Measurements from ENCODE around the gene CLSTN3.
"Not testable (repeated sequence)": the region's sequence is repeated elsewhere in the genome, so short reads cannot be mapped to it uniquely, and the experiment has no call there.

The CLSTN3 gene

GRCh38 chr12:7103837-7104584, 26.2 kb upstream of the CLSTN3 start:
- DNase-seq (ENCODE audit: low read depth in 2 of 2, low spot score in 1 of 2), result no peak

GRCh38 chr12:7106082-7106481, 24.1 kb upstream of the CLSTN3 start:
- DNase-seq (ENCODE audit: low read depth in 2 of 2, low spot score in 1 of 2), result no peak

- not testable (repeated sequence) for DNase-seq (ENCODE audit: low read depth in 2 of 2, low spot score in 1 of 2)
Observed at GRCh38 chr12:7107181-7107580, 23.0 kb upstream of the CLSTN3 start.

GRCh38 chr12:7107636-7108002, 22.6 kb upstream of the CLSTN3 start:
- DNase-seq (ENCODE audit: low read depth in 2 of 2, low spot score in 1 of 2), result no peak

- peak; percentile 31 to 56 for DNase-seq (ENCODE audit: low read depth in 2 of 2, low spot score in 1 of 2)
Observed at GRCh38 chr12:7108003-7108795, 22.0 kb upstream of the CLSTN3 start.

GRCh38 chr12:7108796-7109571, 21.2 kb upstream of the CLSTN3 start, which contains the start of gene C1RL:
Gene C1RL, minus strand, starts transcription at chr12:7109214. Its CDS starts 34 bp downstream, at chr12:7109180.
- DNase-seq (ENCODE audit: low read depth in 2 of 2, low spot score in 1 of 2), result peak; percentile 49 to 80

GRCh38 chr12:7109572-7109920, 20.6 kb upstream of the CLSTN3 start:
- DNase-seq (ENCODE audit: low read depth in 2 of 2, low spot score in 1 of 2), result no peak

- no peak for DNase-seq (ENCODE audit: low read depth in 2 of 2, low spot score in 1 of 2)
Observed at GRCh38 chr12:7110661-7111060, 19.5 kb upstream of the CLSTN3 start.

- DNase-seq (ENCODE audit: low read depth in 2 of 2, low spot score in 1 of 2), result no peak
Observed at GRCh38 chr12:7112041-7112440, 18.1 kb upstream of the CLSTN3 start.

GRCh38 chr12:7113389-7113871, 16.7 kb upstream of the CLSTN3 start:
- no peak for DNase-seq (ENCODE audit: low read depth in 2 of 2, low spot score in 1 of 2)

- DNase-seq (ENCODE audit: low read depth in 2 of 2, low spot score in 1 of 2), result no peak
Observed at GRCh38 chr12:7114008-7114407, 16.2 kb upstream of the CLSTN3 start.

GRCh38 chr12:7114851-7115250, 15.3 kb upstream of the CLSTN3 start:
- no peak for DNase-seq (ENCODE audit: low read depth in 2 of 2, low spot score in 1 of 2)

- no peak for DNase-seq (ENCODE audit: low read depth in 2 of 2, low spot score in 1 of 2)
Observed at GRCh38 chr12:7116196-7116595, 14.0 kb upstream of the CLSTN3 start.

- DNase-seq (ENCODE audit: low read depth in 2 of 2, low spot score in 1 of 2), result no peak
Observed at GRCh38 chr12:7116916-7117315, 13.3 kb upstream of the CLSTN3 start.

- DNase-seq (ENCODE audit: low read depth in 2 of 2, low spot score in 1 of 2), result no peak
Observed at GRCh38 chr12:7117670-7118069, 12.5 kb upstream of the CLSTN3 start.

- no peak for DNase-seq (ENCODE audit: low read depth in 2 of 2, low spot score in 1 of 2)
Observed at GRCh38 chr12:7118881-7119280, 11.3 kb upstream of the CLSTN3 start.

GRCh38 chr12:7120166-7120565, 10.0 kb upstream of the CLSTN3 start:
- DNase-seq (ENCODE audit: low read depth in 2 of 2, low spot score in 1 of 2), result no peak

GRCh38 chr12:7121324-7121723, 8.8 kb upstream of the CLSTN3 start:
- DNase-seq (ENCODE audit: low read depth in 2 of 2, low spot score in 1 of 2), result no peak

GRCh38 chr12:7122811-7123769, 7.1 kb upstream of the CLSTN3 start:
- no peak for DNase-seq (ENCODE audit: low read depth in 2 of 2, low spot score in 1 of 2)

- no peak for DNase-seq (ENCODE audit: low read depth in 2 of 2, low spot score in 1 of 2)
Observed at GRCh38 chr12:7123806-7124522, 6.2 kb upstream of the CLSTN3 start.
